GM13976 (cell line): ENCODE data around the gene STK10.

Experiments
- DNase-seq: peaks from one replicate; pipeline ENCODE4 v3.0.0; 2012; ENCODE audit warnings: low spot score
- in situ Hi-C: fragments of 300-500 bp; cut with MboI; formaldehyde crosslinking; loops from one replicate; pipeline ENCODE4 v1.12.0; 2022; ENCODE audit warnings: low sequenced_read_pairs, mixed read lengths, inconsistent platforms; ENCODE audit not compliant: unreplicated experiment
- TF ChIP-seq, protein P1 (sequence below): IDR thresholded peaks from 2 replicates; pipeline ENCODE4 v1.5.1; 2012; ENCODE audit warnings: borderline replicate concordance, mild to moderate bottlenecking; ENCODE audit not compliant: insufficient read depth; ENCODE audit errors: extremely low read depth, missing control alignments, control extremely low read depth

The STK10 gene

DNA sequence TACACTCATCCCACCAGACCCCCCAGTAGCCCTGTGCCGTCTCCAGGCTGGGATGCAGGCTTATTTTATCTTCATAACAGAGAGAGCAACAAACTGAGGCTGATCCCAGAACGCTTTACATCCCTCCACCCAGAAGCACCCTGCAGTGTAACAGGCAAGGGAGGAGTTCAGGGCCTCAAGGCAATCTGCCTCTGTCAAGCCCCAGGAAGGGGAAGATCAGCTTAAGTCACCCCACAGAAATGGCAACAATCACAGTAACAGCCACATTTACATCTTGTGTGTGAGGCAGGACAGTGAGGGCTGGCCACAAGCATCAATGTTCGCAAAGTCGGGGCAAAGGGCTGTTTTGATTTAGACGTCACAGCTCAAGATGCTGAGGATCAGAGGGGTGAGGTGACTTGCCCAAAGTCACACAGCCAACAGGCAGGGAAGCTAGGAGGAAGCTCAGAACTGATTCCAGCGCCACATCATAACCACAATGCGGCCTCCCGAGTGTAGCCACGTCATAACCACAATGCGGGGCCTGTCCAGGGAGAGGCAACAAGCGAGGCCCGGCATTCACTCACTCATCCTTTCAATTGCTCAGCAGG is 14.4 kb downstream of the STK10 start:
- no peak for DNase-seq
- in situ Hi-C loops: no loop called here
- TF ChIP-seq, protein P1, sequence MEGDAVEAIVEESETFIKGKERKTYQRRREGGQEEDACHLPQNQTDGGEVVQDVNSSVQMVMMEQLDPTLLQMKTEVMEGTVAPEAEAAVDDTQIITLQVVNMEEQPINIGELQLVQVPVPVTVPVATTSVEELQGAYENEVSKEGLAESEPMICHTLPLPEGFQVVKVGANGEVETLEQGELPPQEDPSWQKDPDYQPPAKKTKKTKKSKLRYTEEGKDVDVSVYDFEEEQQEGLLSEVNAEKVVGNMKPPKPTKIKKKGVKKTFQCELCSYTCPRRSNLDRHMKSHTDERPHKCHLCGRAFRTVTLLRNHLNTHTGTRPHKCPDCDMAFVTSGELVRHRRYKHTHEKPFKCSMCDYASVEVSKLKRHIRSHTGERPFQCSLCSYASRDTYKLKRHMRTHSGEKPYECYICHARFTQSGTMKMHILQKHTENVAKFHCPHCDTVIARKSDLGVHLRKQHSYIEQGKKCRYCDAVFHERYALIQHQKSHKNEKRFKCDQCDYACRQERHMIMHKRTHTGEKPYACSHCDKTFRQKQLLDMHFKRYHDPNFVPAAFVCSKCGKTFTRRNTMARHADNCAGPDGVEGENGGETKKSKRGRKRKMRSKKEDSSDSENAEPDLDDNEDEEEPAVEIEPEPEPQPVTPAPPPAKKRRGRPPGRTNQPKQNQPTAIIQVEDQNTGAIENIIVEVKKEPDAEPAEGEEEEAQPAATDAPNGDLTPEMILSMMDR: no peak

GRCh38 chr5:172172912-172173563 is 15.0 kb downstream of the STK10 start:
- in situ Hi-C loops: no loop called here
- no peak for DNase-seq
- TF ChIP-seq, protein P1: no peak

GRCh38 chr5:172171118-172171517 is 16.9 kb downstream of the STK10 start:
- DNase-seq: no peak
- TF ChIP-seq, protein P1: no peak
- in situ Hi-C loops: no loop called here

- in situ Hi-C loops: no loop called here
- no peak for DNase-seq
- TF ChIP-seq, protein P1: no peak
Measured at GRCh38 chr5:172170251-172170701, 17.7 kb downstream of the STK10 start.

- DNase-seq: no peak
- TF ChIP-seq, protein P1: no peak
- in situ Hi-C loops: no loop called here
Measured at GRCh38 chr5:172169216-172169615, 18.8 kb downstream of the STK10 start.

DNA sequence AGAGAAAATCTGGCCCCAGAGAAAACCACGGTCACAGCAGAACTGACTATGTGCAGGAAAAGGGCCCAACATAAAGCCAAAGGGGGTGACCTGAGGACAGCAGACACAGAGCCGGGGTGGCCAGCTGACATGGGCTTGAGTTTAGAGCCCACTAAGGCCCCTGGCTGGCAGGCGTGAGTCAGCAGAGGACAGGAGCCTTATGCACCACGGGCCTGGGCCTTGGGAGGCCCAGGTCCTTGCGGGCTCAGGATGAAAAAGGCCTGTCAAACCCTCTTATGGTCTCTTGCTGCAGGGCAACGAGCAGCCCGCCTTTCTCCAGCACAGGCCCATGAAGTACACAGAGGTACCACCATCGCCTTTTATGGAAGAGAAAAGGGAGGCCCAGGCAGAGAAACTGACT is 19.7 kb downstream of the STK10 start:
- no peak for DNase-seq
- in situ Hi-C loops: no loop called here
- TF ChIP-seq, protein P1: no peak
